ENCODE results near the gene FMNL2. TPM values are rescaled to one million over a fixed set of nuclear protein-coding genes. Genes with fewer than 3 reads are reported as not detected.
A peak's percentile ranks its signal among the peaks of the same experiment; 100 is the strongest.

The FMNL2 gene
- 10 to 100 TPM in 2 of 4 donors, 1 to 10 TPM in 2; 6.7 to 17.2 (median 11.5) TPM for total RNA-seq

DNA sequence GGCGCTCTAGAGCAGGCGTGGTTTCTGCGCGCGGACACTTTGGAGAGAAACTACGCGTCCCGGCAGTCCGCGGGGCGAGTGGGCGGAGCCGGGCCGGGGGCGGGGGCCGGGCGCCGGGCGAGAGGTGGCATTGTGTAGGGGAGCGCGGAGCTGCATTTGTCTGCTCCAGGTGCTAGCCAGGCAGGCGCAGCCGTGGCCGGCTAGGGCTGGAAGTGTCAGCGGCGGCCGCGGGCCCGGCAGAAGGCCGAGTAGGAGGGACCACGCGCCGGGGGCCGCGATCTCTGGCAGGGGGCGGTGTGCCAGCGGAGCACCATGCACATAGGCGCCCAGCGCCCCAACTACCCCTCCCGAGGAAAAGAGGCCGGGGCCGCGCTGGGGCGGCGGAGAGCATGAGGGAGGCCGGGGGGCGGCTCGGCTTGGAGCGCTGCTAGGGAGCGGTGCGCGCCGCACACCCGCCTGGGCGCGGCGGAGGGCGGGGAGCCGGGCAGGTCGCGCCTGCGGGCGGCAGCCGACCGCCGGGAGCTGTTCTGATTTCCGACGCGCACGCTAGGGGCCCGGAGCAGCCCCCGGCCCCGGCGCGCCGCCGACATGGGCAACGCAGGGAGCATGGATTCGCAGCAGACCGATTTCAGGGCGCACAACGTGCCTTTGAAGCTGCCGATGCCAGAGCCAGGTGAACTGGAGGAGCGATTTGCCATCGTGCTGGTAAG, at the start of gene FMNL2:
TSS of gene FMNL2 (plus strand) at position 159 of the 710 bp plus-strand sequence.
- TF ChIP-seq POLR2A (IDR thresholded peaks at IDR 0.05), result peak; percentile 86 to 95
- TF ChIP-seq, protein P1, sequence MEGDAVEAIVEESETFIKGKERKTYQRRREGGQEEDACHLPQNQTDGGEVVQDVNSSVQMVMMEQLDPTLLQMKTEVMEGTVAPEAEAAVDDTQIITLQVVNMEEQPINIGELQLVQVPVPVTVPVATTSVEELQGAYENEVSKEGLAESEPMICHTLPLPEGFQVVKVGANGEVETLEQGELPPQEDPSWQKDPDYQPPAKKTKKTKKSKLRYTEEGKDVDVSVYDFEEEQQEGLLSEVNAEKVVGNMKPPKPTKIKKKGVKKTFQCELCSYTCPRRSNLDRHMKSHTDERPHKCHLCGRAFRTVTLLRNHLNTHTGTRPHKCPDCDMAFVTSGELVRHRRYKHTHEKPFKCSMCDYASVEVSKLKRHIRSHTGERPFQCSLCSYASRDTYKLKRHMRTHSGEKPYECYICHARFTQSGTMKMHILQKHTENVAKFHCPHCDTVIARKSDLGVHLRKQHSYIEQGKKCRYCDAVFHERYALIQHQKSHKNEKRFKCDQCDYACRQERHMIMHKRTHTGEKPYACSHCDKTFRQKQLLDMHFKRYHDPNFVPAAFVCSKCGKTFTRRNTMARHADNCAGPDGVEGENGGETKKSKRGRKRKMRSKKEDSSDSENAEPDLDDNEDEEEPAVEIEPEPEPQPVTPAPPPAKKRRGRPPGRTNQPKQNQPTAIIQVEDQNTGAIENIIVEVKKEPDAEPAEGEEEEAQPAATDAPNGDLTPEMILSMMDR (IDR thresholded peaks at IDR 0.05 in 4 of 5, conservative IDR thresholded peaks at IDR 0.05 in 1 of 5), result peak in 2 of 5 experiments; percentile 4 to 13
- H3K4me1 ChIP-seq, result peaks cover 25 to 42% of the 10 kb centered on the region in 2 donors
- H3K9me3 ChIP-seq, result no peaks in the 10 kb centered on the region
- no peaks in the 10 kb centered on the region for H3K27me3 ChIP-seq
- no peaks in the 10 kb centered on the region for H3K36me3 ChIP-seq
- peak within 1 kb of the TSS; percentile 80 to 97 (median 96) for H3K27ac ChIP-seq
- in situ Hi-C loops (cut with MboI; ENCODE audit: low sequenced_read_pairs in 4 of 4) (loop anchor here (10.0 to 25.0 kb wide), 5 partner anchors 80 to 300 kb away; no protein-coding TSS in a partner anchor), intact Hi-C loops (cut with DNase I; ENCODE audit: low total_unique reads) (loop anchor here (1.0 to 10.0 kb wide), 5 partner anchors 42 to 294 kb away; partner anchors contain the start of gene STAM2)
- ATAC-seq, result peak; percentile 85 to 86
- DNase-seq, result peak; percentile 84 to 86
- peak within 1 kb of the TSS; percentile 67 to 96 (median 86) for H3K4me3 ChIP-seq

DNA sequence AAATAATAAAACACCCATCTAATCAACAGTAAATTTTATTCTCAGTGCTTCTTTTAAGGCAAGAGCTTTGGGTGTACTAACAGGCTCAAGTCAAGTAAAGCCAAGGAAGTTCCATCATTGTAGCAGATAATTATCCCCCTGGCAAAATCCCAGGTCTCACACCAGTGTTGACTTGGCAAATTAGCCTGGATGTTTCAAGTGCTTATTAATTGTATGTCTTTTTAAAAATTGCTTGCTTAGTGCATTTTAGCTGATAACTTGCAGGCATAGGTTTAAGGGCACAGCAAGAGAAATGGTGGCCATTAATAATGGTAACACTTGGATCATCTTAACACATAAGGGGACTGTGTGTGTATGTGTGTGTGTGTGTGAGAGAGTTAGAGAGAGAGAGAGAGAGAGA, 42.0 kb upstream of the FMNL2 start:
- Histone ChIP-seq H3K36me3 (no peaks in the 10 kb centered on the region), H3K9me3 (no peaks in the 10 kb centered on the region), H3K27ac (no peak overlapping the region), H3K4me1 (no peaks in the 10 kb centered on the region), H3K27me3 (no peaks in the 10 kb centered on the region), H3K4me3 (no peak overlapping the region)
- no peak for DNase-seq
- intact Hi-C loops (cut with DNase I; ENCODE audit: low total_unique reads) (no loop called here), in situ Hi-C loops (cut with MboI; ENCODE audit: low sequenced_read_pairs in 4 of 4) (no loop called here)
- TF ChIP-seq, protein P1 (IDR thresholded peaks at IDR 0.05 in 4 of 5, conservative IDR thresholded peaks at IDR 0.05 in 1 of 5), result no peak
- no peak for TF ChIP-seq POLR2A (IDR thresholded peaks at IDR 0.05)
- no peak for ATAC-seq

DNA sequence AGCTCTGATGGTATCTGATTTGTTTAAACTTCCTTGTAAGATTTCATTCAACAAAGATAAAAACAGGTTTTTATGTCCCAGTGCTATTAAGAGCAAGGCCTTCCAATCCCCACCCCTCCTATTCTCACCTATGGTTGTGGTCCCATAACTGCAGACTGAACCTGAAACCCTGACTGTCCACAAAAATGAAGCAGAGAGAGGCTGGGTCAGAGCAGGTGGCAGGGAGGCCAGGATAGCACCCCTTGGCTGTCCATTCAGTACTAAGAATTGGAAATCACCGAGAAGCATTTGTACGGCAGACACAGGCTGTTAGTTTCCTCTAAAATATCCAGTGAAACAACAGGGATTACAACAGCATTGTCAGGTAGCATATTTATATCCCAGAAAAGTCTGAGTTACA, 37.3 kb upstream of the FMNL2 start:
- no peak overlapping the region for H3K4me3 ChIP-seq
- H3K27ac ChIP-seq, result no peak overlapping the region
- H3K36me3 ChIP-seq, result no peaks in the 10 kb centered on the region
- no peaks in the 10 kb centered on the region for H3K9me3 ChIP-seq
- ATAC-seq, result no peak
- no peaks in the 10 kb centered on the region for H3K4me1 ChIP-seq
- intact Hi-C loops (cut with DNase I; ENCODE audit: low total_unique reads), result no loop called here
- no peak for TF ChIP-seq POLR2A (IDR thresholded peaks at IDR 0.05)
- TF ChIP-seq, protein P1 (IDR thresholded peaks at IDR 0.05 in 4 of 5, conservative IDR thresholded peaks at IDR 0.05 in 1 of 5), result no peak
- in situ Hi-C loops (cut with MboI; ENCODE audit: low sequenced_read_pairs in 4 of 4), result no loop called here
- no peaks in the 10 kb centered on the region for H3K27me3 ChIP-seq
- DNase-seq, result no peak

DNA sequence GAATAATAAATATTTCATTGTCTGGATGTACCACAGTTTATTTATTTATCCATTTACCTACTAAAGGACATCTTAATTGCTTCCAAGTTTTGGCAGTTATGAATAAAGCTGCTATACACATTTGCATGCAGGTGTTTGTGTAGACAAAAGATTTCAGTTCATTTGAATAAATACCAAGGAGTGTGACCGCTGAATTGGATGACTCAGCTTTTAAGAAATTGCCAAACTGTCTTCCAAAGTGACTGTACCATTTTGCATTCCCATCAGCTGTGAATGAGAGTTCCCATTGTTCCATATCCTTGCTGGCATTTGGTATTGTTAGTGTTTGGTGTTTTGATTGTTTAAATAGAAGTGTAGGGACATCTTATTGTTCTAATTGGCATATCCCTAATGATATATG, 36.2 kb upstream of the FMNL2 start:
- H3K27ac ChIP-seq, result no peak overlapping the region
- no peaks in the 10 kb centered on the region for H3K36me3 ChIP-seq
- H3K9me3 ChIP-seq, result no peaks in the 10 kb centered on the region
- DNase-seq (no peak), ATAC-seq (no peak)
- no peak overlapping the region for H3K4me3 ChIP-seq
- H3K4me1 ChIP-seq, result no peaks in the 10 kb centered on the region
- in situ Hi-C loops (cut with MboI; ENCODE audit: low sequenced_read_pairs in 4 of 4), result no loop called here
- no peak for TF ChIP-seq POLR2A (IDR thresholded peaks at IDR 0.05)
- TF ChIP-seq, protein P1 (IDR thresholded peaks at IDR 0.05 in 4 of 5, conservative IDR thresholded peaks at IDR 0.05 in 1 of 5), result no peak
- intact Hi-C loops (cut with DNase I; ENCODE audit: low total_unique reads), result no loop called here
- H3K27me3 ChIP-seq, result no peaks in the 10 kb centered on the region

Data from gastrocnemius medialis (tissue), 4 donors.